HepG2 (cell line): ENCODE data around the gene PSENEN. TPM values are rescaled to one million over a fixed set of nuclear protein-coding genes. Genes with fewer than 3 reads are reported as not detected.
A peak's percentile ranks its signal among the peaks of the same experiment; 100 is the strongest.

Experiments used
- ATRX ChIP-seq: sonication (generic); formaldehyde crosslinking; IDR thresholded peaks from 2 replicates; pipeline ENCODE4 v1.4.0; 2020; ENCODE audit warnings: missing genetic modification reagents, borderline replicate concordance
- CBX2 ChIP-seq, 2 experiments: fragments of 200-600 bp in 1 of 2; sonication (generic); formaldehyde crosslinking in 1 of 2; IDR thresholded peaks; 2 replicates each; pipeline versions ENCODE4 v1.7.0 to v1.8.1; 2018 to 2022; ENCODE audit warnings: low read depth in 2 of 2, low read length in 1 of 2, mild to moderate bottlenecking in 1 of 2, missing genetic modification reagents in 1 of 2
- GATAD2A ChIP-seq: IDR thresholded peaks from 2 replicates; pipeline ENCODE4 v1.6.1; 2016
- IRX3 ChIP-seq: sonication (generic); formaldehyde crosslinking; IDR thresholded peaks from 2 replicates; pipeline ENCODE4 v1.8.1; 2023; ENCODE audit warnings: mild to moderate bottlenecking, low read depth, missing genetic modification reagents, borderline replicate concordance
- SIX1 ChIP-seq: sonication (generic); formaldehyde crosslinking; IDR thresholded peaks from 2 replicates; pipeline ENCODE4 v1.4.0; 2020; ENCODE audit warnings: missing genetic modification reagents, borderline replicate concordance
- ZNF234 ChIP-seq: sonication (generic); formaldehyde crosslinking; conservative IDR thresholded peaks from 2 replicates; pipeline ENCODE4 v1.5.1; 2020; ENCODE audit warnings: mild to moderate bottlenecking, missing genetic modification reagents
- ZNF382 ChIP-seq: sonication (generic); formaldehyde crosslinking; IDR thresholded peaks from 2 replicates; pipeline ENCODE4 v1.5.0; 2020; ENCODE audit warnings: missing genetic modification reagents, mild to moderate bottlenecking, borderline replicate concordance
- ZNF460 ChIP-seq: sonication (generic); formaldehyde crosslinking; IDR thresholded peaks from 2 replicates; pipeline ENCODE4 v1.5.1; 2020; ENCODE audit warnings: missing genetic modification reagents, mild to moderate bottlenecking, borderline replicate concordance
- polyA plus RNA-seq, 8 experiments: library from polyadenylated mRNA; depleted of rRNA in 3 of 8; stranded (reverse) in 7 of 8; unstranded in 1 of 8; fragments of >200 nt; fragmentation: Illumina TruSeq in 4 of 8; extraction: Trizol in 4 of 8; gene quantifications; 2 replicates each; pipeline versions ENCODE4 v1.2.1 to v1.2.3, GENCODE V29; 2011 to 2016; ENCODE audit warnings: low read depth in 4 of 8, missing spikeins in 1 of 8, mixed read lengths in 1 of 8; ENCODE audit not compliant: insufficient read depth in 1 of 8
- total RNA-seq, 5 experiments: library from RNA; depleted of rRNA; stranded (reverse); fragments of >200 nt; fragmentation: Illumina TruSeq; extraction: Trizol; gene quantifications; 2 replicates each; pipeline ENCODE4 v1.2.3, GENCODE V29; 2016; ENCODE audit warnings: low read depth in 1 of 5
- TF ChIP-seq, protein P1 (sequence below): IDR thresholded peaks from 2 replicates; pipeline ENCODE4 v1.6.1; 2012; ENCODE audit warnings: low read length, improper control_type of control experiment
- TF ChIP-seq, protein P2 (sequence below): IDR thresholded peaks from 2 replicates; pipeline ENCODE4 v1.6.1; 2018; ENCODE audit warnings: missing genetic modification reagents
- TF ChIP-seq, protein P3 (sequence below): sonication (generic); formaldehyde crosslinking; IDR thresholded peaks from 2 replicates; pipeline ENCODE4 v1.8.1; 2023; ENCODE audit warnings: missing genetic modification reagents, mild to moderate bottlenecking, borderline replicate concordance
- TF ChIP-seq, protein P4 (sequence below): sonication (generic); formaldehyde crosslinking; IDR thresholded peaks from 2 replicates; pipeline ENCODE4 v1.5.1; 2020; ENCODE audit warnings: missing genetic modification reagents, mild to moderate bottlenecking, borderline replicate concordance
- TF ChIP-seq, protein P5 (sequence below): sonication (generic); formaldehyde crosslinking; IDR thresholded peaks from 2 replicates; pipeline ENCODE4 v1.5.1; 2020; ENCODE audit warnings: mild to moderate bottlenecking, missing genetic modification reagents, borderline replicate concordance
- TF ChIP-seq, protein P6 (sequence below): sonication (generic); formaldehyde crosslinking; IDR thresholded peaks from 2 replicates; pipeline ENCODE4 v1.4.0; 2020; ENCODE audit warnings: mild to moderate bottlenecking, missing genetic modification reagents

PSENEN gene
- total and polyA plus RNA-seq, 2 of the 13 experiments (the other 11 are each of a cell fraction or from before 2014, with no cell fraction given), result 16.9 to 34.2 TPM

DNA sequence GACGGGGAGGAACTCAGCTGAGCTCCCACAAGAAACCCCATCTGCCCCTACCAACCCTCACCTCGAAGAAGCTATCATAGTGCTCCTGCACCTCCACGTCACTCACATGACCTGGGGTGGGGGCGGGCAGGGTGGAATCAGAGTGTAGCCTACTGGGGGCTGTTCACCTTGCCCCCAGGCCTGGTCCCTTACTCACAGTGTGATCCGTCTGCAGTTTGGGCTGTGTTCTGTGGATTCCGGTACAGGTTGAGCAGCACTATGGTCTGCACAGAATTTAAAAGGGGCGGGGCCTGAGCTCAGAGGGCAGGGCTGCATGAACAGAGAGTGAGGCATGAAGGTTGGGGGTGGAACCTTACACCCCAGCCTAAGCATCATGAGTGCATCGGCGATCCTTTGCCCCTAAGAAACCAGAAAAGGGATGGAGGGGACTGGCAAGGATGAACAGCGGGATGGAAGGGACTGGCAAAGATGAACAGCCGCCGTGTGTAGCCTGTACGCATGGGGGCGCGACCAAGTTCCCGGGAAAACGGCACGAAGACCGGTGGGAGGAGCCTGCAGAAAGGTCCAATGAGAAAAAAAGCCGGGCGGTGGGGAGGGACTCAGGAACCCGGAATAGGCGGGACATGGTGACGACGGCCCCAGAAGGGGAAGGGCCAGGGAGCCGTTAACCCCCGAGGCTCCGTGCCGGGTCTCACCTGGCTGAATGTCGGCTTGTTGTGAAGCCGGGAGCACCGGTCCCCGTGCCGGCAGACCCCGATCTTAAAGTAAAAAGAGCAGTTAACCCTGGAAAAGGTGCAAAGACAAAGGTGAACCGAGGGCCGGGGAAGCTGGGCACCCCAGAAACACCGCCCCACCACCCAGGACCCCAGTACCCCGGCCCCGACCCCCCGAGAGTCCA, 772 bp upstream of the PSENEN start (continued):
- TF ChIP-seq, protein P1, sequence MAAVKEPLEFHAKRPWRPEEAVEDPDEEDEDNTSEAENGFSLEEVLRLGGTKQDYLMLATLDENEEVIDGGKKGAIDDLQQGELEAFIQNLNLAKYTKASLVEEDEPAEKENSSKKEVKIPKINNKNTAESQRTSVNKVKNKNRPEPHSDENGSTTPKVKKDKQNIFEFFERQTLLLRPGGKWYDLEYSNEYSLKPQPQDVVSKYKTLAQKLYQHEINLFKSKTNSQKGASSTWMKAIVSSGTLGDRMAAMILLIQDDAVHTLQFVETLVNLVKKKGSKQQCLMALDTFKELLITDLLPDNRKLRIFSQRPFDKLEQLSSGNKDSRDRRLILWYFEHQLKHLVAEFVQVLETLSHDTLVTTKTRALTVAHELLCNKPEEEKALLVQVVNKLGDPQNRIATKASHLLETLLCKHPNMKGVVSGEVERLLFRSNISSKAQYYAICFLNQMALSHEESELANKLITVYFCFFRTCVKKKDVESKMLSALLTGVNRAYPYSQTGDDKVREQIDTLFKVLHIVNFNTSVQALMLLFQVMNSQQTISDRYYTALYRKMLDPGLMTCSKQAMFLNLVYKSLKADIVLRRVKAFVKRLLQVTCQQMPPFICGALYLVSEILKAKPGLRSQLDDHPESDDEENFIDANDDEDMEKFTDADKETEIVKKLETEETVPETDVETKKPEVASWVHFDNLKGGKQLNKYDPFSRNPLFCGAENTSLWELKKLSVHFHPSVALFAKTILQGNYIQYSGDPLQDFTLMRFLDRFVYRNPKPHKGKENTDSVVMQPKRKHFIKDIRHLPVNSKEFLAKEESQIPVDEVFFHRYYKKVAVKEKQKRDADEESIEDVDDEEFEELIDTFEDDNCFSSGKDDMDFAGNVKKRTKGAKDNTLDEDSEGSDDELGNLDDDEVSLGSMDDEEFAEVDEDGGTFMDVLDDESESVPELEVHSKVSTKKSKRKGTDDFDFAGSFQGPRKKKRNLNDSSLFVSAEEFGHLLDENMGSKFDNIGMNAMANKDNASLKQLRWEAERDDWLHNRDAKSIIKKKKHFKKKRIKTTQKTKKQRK, result no peak
- TF ChIP-seq, protein P2, sequence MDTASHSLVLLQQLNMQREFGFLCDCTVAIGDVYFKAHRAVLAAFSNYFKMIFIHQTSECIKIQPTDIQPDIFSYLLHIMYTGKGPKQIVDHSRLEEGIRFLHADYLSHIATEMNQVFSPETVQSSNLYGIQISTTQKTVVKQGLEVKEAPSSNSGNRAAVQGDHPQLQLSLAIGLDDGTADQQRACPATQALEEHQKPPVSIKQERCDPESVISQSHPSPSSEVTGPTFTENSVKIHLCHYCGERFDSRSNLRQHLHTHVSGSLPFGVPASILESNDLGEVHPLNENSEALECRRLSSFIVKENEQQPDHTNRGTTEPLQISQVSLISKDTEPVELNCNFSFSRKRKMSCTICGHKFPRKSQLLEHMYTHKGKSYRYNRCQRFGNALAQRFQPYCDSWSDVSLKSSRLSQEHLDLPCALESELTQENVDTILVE (CRISPR knock-in tag), result 0 out of 2 replicates have a peak, but pooled peaks have one; percentile 19
- TF ChIP-seq ZNF460 (CRISPR knock-in tag) (no peak), IRX3 (CRISPR knock-in tag) (no peak), ATRX (CRISPR knock-in tag) (no peak), ZNF382 (no peak), ZNF234 (CRISPR knock-in tag) (no peak), GATAD2A (CRISPR knock-in tag) (no peak), SIX1 (CRISPR knock-in tag) (no peak), CBX2 (IDR thresholded peaks at IDR 0.05; ENCODE audit: low read depth, low read length) (no peak), CBX2 (CRISPR knock-in tag; IDR thresholded peaks at IDR 0.05; ENCODE audit: low read depth) (no peak)
- TF ChIP-seq, protein P3, sequence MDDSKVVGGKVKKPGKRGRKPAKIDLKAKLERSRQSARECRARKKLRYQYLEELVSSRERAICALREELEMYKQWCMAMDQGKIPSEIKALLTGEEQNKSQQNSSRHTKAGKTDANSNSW (CRISPR knock-in tag), result no peak
- TF ChIP-seq, protein P4, sequence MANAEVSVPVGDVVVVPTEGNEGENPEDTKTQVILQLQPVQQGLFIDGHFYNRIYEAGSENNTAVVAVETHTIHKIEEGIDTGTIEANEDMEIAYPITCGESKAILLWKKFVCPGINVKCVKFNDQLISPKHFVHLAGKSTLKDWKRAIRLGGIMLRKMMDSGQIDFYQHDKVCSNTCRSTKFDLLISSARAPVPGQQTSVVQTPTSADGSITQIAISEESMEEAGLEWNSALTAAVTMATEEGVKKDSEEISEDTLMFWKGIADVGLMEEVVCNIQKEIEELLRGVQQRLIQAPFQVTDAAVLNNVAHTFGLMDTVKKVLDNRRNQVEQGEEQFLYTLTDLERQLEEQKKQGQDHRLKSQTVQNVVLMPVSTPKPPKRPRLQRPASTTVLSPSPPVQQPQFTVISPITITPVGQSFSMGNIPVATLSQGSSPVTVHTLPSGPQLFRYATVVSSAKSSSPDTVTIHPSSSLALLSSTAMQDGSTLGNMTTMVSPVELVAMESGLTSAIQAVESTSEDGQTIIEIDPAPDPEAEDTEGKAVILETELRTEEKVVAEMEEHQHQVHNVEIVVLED (CRISPR knock-in tag), result no peak
- TF ChIP-seq, protein P5, sequence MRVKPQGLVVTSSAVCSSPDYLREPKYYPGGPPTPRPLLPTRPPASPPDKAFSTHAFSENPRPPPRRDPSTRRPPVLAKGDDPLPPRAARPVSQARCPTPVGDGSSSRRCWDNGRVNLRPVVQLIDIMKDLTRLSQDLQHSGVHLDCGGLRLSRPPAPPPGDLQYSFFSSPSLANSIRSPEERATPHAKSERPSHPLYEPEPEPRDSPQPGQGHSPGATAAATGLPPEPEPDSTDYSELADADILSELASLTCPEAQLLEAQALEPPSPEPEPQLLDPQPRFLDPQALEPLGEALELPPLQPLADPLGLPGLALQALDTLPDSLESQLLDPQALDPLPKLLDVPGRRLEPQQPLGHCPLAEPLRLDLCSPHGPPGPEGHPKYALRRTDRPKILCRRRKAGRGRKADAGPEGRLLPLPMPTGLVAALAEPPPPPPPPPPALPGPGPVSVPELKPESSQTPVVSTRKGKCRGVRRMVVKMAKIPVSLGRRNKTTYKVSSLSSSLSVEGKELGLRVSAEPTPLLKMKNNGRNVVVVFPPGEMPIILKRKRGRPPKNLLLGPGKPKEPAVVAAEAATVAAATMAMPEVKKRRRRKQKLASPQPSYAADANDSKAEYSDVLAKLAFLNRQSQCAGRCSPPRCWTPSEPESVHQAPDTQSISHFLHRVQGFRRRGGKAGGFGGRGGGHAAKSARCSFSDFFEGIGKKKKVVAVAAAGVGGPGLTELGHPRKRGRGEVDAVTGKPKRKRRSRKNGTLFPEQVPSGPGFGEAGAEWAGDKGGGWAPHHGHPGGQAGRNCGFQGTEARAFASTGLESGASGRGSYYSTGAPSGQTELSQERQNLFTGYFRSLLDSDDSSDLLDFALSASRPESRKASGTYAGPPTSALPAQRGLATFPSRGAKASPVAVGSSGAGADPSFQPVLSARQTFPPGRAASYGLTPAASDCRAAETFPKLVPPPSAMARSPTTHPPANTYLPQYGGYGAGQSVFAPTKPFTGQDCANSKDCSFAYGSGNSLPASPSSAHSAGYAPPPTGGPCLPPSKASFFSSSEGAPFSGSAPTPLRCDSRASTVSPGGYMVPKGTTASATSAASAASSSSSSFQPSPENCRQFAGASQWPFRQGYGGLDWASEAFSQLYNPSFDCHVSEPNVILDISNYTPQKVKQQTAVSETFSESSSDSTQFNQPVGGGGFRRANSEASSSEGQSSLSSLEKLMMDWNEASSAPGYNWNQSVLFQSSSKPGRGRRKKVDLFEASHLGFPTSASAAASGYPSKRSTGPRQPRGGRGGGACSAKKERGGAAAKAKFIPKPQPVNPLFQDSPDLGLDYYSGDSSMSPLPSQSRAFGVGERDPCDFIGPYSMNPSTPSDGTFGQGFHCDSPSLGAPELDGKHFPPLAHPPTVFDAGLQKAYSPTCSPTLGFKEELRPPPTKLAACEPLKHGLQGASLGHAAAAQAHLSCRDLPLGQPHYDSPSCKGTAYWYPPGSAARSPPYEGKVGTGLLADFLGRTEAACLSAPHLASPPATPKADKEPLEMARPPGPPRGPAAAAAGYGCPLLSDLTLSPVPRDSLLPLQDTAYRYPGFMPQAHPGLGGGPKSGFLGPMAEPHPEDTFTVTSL (CRISPR knock-in tag), result no peak
- TF ChIP-seq, protein P6, sequence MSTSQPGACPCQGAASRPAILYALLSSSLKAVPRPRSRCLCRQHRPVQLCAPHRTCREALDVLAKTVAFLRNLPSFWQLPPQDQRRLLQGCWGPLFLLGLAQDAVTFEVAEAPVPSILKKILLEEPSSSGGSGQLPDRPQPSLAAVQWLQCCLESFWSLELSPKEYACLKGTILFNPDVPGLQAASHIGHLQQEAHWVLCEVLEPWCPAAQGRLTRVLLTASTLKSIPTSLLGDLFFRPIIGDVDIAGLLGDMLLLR (CRISPR knock-in tag), result peak; percentile 33; the same call in 1 of the 2 replicates
